ENCODE data around the gene HCRT.
"Not testable (repeated sequence)": the region's sequence is repeated elsewhere in the genome, so short reads cannot be mapped to it uniquely, and the experiment has no call there.

HCRT gene

DNA sequence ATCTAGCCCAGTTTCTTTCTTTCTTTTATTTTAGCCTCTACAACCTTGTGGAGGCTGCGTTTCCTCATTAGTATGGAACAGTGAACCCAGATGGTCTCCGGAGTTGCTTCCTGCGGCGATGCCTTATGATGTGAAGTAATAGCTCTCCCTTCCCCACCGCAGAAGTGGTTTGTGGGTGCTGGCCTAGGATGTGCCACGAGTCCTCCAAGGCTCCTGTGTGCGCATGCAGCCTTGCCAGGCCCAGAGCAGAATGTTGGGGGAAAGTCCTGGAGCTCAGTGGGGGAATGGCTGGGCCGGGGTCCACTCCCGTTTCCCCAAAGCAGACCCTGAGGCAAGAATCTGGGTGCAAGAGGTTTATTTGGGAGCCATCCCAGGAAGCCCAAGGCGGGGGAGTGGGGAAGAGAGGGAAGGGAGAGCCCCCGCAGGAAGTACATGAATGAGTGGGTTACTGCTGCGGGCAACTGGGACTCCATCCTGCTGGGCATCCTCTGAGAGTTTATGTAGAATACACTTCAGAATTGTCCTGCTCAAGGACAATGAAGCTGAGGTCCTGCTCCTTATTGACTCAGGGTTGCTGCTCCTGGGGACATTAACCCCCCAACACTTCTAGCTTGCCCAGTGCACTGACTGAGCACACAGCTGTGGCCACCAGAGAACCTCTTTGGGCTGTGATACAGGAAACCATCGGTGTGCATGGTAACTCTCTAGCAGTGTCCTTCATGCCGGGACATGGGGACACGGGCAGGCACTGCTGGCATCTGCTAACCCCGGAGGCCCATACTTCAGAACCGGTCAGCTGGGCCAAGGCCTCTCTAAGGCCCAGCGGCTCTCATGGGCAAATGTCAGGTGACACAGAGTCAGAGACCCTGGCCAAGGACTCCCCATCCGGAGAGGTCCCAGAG, 3.7 kb upstream of the HCRT start:
- peaks cover 27% of the 10 kb centered on the region for H3K27me3 Mint-ChIP-seq (ENCODE audit: low read depth)
- no peaks in the 10 kb centered on the region for H3K9me3 Mint-ChIP-seq
- H3K36me3 Mint-ChIP-seq (ENCODE audit: low read depth), result no peaks in the 10 kb centered on the region
- peaks cover 5% of the 10 kb centered on the region for H3K4me1 Mint-ChIP-seq
- TF ChIP-seq CTCF (IDR thresholded peaks at IDR 0.05; ENCODE audit: unreplicated experiment in 3 of 3), result no peak
- H3K4me3 Mint-ChIP-seq, result no peak overlapping the region
- H3K27ac Mint-ChIP-seq, result no peak overlapping the region

- H3K4me1 Mint-ChIP-seq, result peaks cover 6% of the 10 kb centered on the region
- no peak overlapping the region for H3K27ac Mint-ChIP-seq
- no peak for TF ChIP-seq CTCF (IDR thresholded peaks at IDR 0.05; ENCODE audit: unreplicated experiment in 3 of 3)
- H3K36me3 Mint-ChIP-seq (ENCODE audit: low read depth), result no peaks in the 10 kb centered on the region
- no peak overlapping the region for H3K4me3 Mint-ChIP-seq
- H3K9me3 Mint-ChIP-seq, result no peaks in the 10 kb centered on the region
- peaks cover 38% of the 10 kb centered on the region for H3K27me3 Mint-ChIP-seq (ENCODE audit: low read depth)
Measured at GRCh38 chr17:42187833-42188232, 2.6 kb upstream of the HCRT start.

GRCh38 chr17:42186191-42186590, 939 bp upstream of the HCRT start:
- not testable (repeated sequence) for H3K36me3 Mint-ChIP-seq (ENCODE audit: low read depth); H3K27ac Mint-ChIP-seq; H3K4me1 Mint-ChIP-seq; H3K9me3 Mint-ChIP-seq
- Mint-ChIP-seq H3K27me3 (ENCODE audit: low read depth) (peaks cover 55% of the 10 kb centered on the region), H3K4me3 (peak overlapping the region in 2 of 3 experiments; percentile 13 to 33)

- Mint-ChIP-seq H3K27ac (no peak overlapping the region), H3K27me3 (ENCODE audit: low read depth) (peaks cover 58% of the 10 kb centered on the region), H3K4me1 (peaks cover 6% of the 10 kb centered on the region), H3K9me3 (no peaks in the 10 kb centered on the region), H3K36me3 (ENCODE audit: low read depth) (no peaks in the 10 kb centered on the region), H3K4me3 (no peak overlapping the region)
- no peak for TF ChIP-seq CTCF (IDR thresholded peaks at IDR 0.05; ENCODE audit: unreplicated experiment in 3 of 3)
Measured at GRCh38 chr17:42185621-42185930, 324 bp upstream of the HCRT start.

- peaks cover 73% of the 10 kb centered on the region for H3K27me3 Mint-ChIP-seq (ENCODE audit: low read depth)
- peaks cover 6% of the 10 kb centered on the region for H3K4me1 Mint-ChIP-seq
- no peaks in the 10 kb centered on the region for H3K9me3 Mint-ChIP-seq
- H3K36me3 Mint-ChIP-seq (ENCODE audit: low read depth), result no peaks in the 10 kb centered on the region
- peak overlapping the region; percentile 74 to 79 (median 76) for H3K4me3 Mint-ChIP-seq
- H3K27ac Mint-ChIP-seq, result no peak overlapping the region
- TF ChIP-seq CTCF (IDR thresholded peaks at IDR 0.05; ENCODE audit: unreplicated experiment in 3 of 3), result peak; percentile 88 to 94 (median 89)
Measured at GRCh38 chr17:42183741-42184711, 1.2 kb downstream of the HCRT start.

Data from nephron (organoid).